K562 treated with DMSO at 1 percent for 48 hours (cell line): Measurements from ENCODE around the gene RPIA. TPM values are rescaled to one million over a fixed set of nuclear protein-coding genes. Genes with fewer than 3 reads are reported as not detected.

Experiments used
- total RNA-seq: library from RNA; unstranded; fragments of 300-600 nt; gene quantifications from 2 replicates; pipeline ENCODE4 v1.2.3, GENCODE V29; 2022; ENCODE audit warnings: low replicate concordance; ENCODE audit errors: extremely low read depth

Gene RPIA
- total RNA-seq, result not detected in 2 replicates

DNA sequence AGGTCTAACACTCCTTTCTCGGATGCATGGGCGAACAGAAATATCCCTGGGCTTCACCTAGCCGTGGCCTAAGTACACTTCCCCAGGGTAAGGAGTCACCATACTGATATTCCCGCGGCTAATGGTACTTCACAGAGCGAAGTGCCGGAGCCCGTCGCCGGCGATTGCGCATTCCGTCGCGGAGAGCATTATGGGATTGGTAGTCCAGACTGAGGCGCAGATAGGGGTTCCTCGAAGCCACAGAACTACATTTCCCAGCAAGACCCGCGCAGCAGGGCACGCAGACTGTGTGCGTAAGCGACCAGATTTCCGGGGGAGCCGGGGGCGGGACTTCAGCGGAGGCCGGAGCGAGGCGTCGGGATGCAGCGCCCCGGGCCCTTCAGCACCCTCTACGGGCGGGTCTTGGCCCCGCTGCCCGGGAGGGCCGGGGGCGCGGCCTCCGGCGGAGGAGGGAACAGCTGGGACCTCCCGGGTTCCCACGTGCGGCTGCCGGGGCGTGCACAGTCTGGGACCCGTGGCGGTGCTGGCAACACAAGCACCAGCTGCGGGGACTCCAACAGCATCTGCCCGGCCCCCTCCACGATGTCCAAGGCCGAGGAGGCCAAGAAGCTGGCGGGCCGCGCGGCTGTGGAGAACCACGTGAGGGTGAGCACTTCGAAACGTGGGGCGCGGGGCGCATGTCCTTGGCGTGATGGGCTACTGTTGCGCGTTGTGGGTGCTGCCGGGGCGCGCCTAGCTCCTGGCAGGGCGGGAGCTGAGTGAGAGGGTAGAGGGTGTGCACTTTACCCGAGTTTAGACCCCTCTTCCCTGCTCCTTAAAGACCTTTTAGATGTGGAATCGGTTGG is at the start of gene RPIA:
Gene RPIA, plus strand, starts transcription at position 335 of the 845 bp plus-strand sequence. Its CDS starts 26 bp downstream, at position 361.

Other genes starting within 250 kb of the RPIA start
- gene FOXI3, start 239.0 kb upstream of the RPIA start, total RNA-seq, result not detected in 2 replicates
- gene EIF2AK3, start 64.2 kb upstream of the RPIA start, total RNA-seq, result not detected in 2 replicates